IPS DF 4.7 (cell line): ENCODE results near the gene MAPK11.

Source experiments
- DNase-seq: peaks from one replicate; pipeline ENCODE4 v3.0.0-alpha.2; 2013; ENCODE audit warnings: low spot score; ENCODE audit errors: extremely low read depth

MAPK11 gene

DNA sequence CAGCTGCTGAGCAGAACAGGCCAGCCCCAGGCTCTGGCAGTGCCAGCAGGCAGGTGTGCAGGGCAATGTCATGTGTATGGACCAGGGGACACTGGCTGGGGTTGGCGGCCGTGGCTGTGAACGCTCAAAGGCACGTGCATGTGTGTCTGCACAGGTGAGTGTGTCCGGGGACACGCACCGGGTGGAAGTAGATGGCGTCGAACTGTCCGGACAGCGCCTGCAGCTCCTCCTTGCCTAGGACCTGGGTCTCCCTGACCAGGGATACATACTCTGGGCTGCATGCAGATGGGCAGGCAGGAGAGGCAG is 20.0 kb downstream of the MAPK11 start:
- DNase-seq, result no peak

DNA sequence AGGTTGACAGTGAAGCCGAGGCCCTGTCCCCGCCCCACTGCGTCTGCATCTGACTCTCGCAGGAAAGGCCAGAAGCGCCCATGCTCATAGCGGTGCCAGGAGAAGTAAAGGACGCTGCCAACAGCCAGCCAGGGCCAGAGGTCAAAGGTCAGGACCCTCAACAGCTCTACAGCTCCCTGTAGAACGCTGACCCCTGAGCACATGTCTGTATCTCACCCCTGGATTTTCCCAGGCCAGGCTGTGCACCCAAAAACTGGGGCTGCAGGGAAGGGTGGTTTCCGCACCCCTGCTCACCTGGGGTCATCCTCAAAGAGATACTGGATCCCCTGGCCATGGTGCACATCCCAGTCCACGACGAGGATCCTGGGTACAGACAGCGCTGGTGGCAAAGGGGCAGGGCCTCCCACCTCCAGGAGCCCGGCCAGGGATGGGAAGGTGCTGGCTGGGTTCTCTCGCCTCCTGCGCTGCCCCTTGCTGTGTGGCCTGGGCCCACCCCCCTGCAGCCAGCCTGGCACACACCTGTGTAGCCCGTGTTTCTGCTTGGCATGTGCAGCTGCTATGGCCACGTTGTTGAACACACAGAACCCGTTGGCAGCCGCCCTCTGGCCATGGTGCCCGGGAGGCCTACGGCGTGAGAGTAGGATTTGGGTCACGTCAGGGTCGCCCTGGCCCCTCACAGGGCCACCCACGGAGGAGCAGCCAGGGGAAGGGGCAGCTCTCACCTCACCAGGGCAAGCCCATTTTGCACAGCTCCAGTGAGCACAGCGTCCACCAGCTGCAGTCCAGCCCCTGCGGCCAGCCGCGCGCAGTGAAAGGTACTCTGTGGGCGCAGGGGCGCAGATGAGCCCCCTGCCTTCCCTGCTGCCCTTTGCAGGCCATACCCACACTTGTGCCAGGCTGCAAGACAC is 20.6 kb downstream of the MAPK11 start:
- DNase-seq, result no peak

- no peak for DNase-seq
Measured at GRCh38 chr22:50248196-50249081, 21.7 kb downstream of the MAPK11 start.

DNA sequence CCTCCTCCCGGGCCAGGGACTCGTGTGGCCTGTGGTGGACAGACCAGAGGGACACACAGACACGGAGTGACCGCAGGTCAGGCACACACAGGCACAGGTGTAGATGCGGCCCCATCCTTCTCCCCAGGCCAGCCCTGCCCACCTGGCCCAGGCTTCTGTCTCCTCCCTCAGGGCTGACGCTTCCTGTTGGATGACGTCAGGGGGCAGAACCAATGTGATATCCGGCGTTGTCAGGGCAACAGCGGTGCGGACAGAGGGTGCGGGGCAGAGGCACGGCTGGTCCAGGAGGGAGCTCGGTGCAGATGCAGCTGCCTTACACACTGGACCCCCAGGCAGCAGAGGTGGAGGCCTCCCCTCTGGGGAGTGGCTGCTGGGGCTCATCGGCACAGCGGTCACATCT is 22.4 kb downstream of the MAPK11 start:
- no peak for DNase-seq

GRCh38 chr22:50246242-50247175 is 23.7 kb downstream of the MAPK11 start:
- DNase-seq, result no peak

DNA sequence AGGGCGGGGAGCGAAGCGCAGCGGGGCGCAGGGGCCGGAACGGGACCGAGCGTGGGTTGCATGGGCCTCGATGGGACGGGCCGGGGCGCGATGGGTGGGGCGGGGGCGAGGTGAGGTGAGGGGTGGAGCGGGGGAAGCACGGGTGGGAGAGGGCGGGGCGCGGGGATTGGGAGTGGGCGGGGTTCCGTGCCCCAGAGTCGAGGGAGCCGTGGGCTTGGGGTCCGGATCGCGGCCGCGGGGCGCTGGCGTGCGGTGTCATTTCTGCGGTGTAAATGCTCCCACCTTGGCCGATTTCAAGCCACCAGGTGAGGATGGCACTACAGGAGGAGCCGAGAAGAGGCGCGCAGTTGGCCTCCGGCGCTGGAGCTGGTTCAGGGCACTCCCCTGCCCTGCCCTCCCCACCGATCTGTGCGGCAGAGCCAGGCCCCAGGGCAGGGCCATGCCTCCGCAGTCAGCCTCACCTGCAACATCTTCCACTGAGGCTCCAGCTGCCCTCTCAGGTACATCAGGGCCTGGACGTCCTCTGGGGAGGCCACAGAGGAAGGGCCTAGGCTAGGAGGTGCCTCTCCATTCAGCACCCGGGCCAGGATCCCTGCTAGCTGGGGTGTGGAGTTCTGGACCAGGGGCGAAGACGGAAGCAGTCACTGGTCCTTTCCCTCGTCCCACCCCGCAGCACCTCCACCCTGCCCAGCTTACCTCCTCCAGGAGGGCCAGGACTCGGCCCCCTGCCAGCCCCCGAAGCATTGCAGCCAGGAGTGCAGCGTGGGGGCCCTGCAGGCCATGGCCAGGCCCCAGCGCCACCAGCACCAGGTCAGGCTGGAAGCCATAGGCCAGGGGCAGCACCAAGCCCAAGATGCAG is 24.7 kb downstream of the MAPK11 start:
- DNase-seq, result no peak

DNA sequence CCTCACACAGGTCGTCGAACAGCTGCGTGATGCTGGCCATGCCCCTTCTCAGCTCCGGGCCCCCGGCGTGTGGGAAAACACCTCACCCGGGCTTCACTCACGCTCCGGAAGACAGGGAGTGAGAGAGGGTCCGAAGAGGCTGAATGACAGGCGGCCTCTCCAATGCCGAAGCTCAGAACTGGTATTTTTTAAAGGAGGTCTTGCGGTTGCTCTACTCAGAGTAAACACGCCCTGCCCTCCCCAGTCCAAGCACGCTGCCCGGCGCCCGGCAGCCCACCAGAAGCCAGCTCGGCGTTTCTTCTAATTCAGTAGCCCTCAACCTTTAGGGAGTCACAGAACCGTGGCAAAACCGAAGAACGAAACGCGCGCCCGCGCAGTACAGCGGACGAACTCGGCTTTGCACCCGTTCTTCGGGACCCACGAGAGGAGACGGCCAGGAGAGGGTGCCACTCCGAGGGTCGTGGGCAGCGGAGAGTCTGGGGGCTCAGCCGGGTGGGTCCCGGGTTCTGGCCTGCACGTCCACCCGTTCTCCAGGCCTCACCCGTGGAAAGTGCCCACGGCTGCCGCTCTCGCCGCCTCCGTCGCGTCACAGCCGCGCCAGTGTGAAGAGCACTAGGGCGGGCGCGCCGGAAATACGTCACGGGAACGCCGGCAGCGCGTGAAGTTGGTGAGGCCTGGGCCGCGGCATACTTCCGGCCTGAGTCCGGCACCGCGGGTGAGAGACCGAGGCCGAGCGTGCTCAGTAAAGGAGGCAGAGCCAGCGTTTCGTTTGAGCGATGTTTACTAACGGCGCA is 25.6 kb downstream of the MAPK11 start, which contains the start of gene TUBGCP6:
Gene TUBGCP6 (minus strand): TSS at position 604 of the 794 bp plus-strand sequence. CDS start 564 bp downstream, at position 40.
- DNase-seq, result no peak

- no peak for DNase-seq
Measured at GRCh38 chr22:50243685-50244419, 26.3 kb downstream of the MAPK11 start.

DNA sequence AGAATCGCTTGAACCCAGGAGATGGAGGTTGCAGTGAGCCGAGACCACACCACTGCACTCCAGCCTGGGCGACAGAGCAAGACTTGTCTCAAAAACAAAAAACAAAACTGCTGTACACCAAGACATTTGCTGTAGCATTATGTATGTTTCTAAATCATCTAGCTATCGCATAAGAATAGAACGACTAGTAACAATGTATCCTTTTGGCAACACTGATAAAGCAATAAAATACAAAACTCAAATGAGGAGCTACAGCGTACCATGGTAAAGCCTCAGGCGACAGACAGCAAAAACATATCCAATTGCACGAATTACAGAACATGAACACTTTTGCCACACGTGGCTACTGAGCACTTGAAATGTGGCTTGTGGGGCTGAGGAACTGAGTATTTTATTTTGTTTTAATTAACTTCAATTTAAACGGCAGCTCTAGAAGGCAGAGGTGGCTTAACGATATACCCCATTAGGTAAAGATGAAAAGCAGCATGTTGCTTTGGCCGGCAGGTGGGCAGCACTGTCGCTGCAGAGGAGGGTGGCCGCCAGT is 27.7 kb downstream of the MAPK11 start:
- no peak for DNase-seq

DNA sequence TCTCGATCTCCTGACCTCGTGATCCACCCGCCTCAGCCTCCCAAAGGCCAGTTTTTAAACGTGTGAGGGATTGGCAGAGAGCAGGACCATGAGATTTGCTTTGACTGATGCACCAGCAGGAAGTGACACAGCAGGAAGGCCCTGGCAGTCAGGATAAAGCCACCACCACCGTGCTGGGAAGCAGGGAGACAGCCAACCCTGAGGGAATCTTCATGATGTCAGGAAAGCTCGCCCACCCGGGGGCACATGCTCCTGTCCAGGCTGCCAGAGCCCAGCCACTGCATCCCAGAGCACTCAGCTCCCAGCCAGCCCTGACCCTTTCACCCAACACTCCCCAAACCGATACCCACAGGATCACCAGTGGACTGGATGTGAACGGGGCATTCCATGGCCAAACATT is 31.4 kb downstream of the MAPK11 start:
- no peak for DNase-seq

DNA sequence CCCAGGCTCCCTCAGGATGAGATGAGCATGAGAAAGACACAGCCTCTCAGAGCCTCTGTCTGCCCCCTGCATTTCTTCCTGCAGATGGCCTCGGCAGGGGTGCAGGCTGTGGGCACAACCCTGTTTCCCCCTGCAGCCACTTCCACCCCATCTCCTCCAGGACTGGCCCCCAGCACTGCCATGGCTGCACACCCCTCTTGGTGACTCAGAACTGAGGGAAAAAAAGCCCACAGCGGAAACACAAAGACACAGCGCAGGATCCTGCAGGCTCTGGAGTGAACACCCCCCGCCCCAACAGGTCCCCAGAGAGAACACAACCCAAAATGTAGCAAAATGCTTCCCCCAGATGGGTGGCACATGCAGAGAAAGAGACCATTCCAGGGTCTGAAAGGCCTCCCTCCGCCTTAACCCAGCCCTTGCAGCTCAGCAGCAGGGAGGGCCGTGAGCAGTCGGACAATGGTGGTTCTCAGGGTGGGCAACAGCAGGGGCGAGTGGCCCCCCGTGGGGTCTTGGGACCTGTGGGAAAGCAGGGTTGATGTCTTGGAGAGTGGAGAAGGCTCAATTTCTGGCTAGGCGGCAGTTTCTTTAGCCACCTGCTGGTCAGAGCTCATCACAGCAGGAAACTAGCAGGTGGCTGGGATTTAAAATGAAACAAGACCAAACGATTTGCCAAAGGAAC is 33.3 kb downstream of the MAPK11 start:
- no peak for DNase-seq

- no peak for DNase-seq
Measured at GRCh38 chr22:50233223-50233622, 37.0 kb downstream of the MAPK11 start.

GRCh38 chr22:50232481-50233151 is 37.6 kb downstream of the MAPK11 start:
- DNase-seq, result no peak

- no peak for DNase-seq
Measured at GRCh38 chr22:50229370-50229769, 40.8 kb downstream of the MAPK11 start.

DNA sequence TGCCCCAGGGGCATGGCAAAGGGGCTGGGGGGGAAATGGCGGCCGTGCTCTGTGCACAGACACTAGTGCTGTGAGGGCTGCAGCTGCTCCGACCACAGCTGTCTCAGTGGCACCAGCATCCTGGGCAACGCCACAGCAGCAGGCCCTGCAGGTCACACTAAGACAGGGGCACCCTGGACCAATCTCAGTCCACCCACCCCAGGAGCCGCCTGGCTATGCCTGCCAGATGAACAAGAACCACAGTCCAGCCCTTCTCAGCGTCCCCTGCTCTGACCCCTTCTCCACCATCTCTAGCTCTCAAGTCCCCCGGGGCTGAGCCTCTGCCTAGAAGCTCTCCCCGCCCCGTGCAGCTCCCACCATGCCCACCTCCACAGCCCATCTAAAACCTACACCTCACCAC is 41.8 kb downstream of the MAPK11 start:
- no peak for DNase-seq

DNA sequence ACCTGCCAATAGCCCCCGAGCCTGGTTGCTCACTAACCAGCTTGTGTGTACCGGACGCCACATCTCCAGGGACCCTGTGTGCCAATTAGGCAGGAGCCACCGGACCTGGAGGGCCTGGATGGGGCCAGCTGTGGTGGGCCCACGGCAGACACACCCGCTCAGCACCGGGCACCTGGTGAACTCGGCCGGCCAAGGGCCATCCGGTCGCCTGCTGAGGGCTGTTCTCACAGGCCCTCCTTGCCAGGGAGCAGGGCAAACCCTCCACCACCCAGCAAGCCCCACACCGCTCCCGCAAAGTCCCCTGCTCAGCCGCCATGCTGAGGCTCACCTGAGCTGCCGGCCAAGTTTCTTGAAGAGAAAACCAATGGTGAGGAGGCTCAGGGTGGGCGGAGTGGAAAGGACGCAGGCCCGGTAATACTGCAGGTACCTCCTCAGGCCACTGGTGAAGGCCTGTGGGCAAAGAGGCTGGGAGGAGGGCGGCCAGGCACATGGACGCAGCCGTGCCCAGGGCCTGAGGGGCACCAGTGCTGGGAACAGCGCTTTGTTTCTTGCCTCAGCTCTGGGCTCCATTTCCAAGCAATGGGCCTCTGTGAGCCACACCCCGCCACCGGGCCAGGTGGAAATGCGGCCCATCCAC is 42.5 kb downstream of the MAPK11 start:
- no peak for DNase-seq

- no peak for DNase-seq
Measured at GRCh38 chr22:50226875-50227165, 43.4 kb downstream of the MAPK11 start.
